Measurements from ENCODE around the gene PHACTR3. TPM values are rescaled to one million over a fixed set of nuclear protein-coding genes. Genes with fewer than 3 reads are reported as not detected.

The PHACTR3 gene
- total RNA-seq, 1 donor from 2014 or later = 2.1 TPM

GRCh38 chr20:59646487-59646886 is 42.1 kb downstream of the PHACTR3 start:
- Mint-ChIP-seq H3K4me1 (ENCODE audit: unreplicated experiment) (no peaks in the 10 kb centered on the region), H3K27ac (no peak overlapping the region), H3K27me3 (peaks cover 20% of the 10 kb centered on the region), H3K4me3 (no peak overlapping the region), H3K9me3 (peaks cover 11% of the 10 kb centered on the region), H3K36me3 (no peaks in the 10 kb centered on the region)
- no peak for TF ChIP-seq CTCF (conservative IDR thresholded peaks at IDR 0.05)
- DNase-seq (ENCODE audit: extremely low spot score, unreplicated experiment) = peak; percentile 49

DNA sequence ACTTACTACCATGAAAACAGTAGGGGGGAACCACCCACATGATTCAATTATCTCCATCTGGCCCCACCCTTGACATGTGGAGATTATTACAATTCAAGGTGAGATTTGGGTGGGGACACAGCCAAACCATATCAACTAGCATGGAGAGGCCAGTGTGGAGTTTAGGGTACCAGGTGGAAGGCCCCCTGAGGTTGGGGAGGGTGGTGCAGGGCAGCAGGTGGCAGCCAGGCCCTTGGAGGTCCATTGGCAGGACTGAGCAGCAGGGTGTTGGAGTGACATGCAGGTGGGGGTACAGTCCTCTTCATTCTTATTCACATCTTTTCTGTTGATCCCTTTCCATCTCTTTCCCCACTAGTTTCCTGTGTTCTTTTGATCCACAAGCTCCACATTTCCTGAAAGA is 42.9 kb downstream of the PHACTR3 start:
- Mint-ChIP-seq H3K9me3 (peaks cover 11% of the 10 kb centered on the region), H3K27ac (no peak overlapping the region), H3K4me1 (ENCODE audit: unreplicated experiment) (no peaks in the 10 kb centered on the region), H3K4me3 (no peak overlapping the region), H3K36me3 (no peaks in the 10 kb centered on the region), H3K27me3 (peaks cover 27% of the 10 kb centered on the region)
- TF ChIP-seq CTCF (conservative IDR thresholded peaks at IDR 0.05) = no peak
- peak; percentile 27 for DNase-seq (ENCODE audit: extremely low spot score, unreplicated experiment)

GRCh38 chr20:59648466-59649070 is 44.2 kb downstream of the PHACTR3 start:
- Mint-ChIP-seq H3K9me3 (peaks cover 11% of the 10 kb centered on the region), H3K4me1 (ENCODE audit: unreplicated experiment) (no peaks in the 10 kb centered on the region), H3K4me3 (no peak overlapping the region), H3K27ac (no peak overlapping the region), H3K27me3 (peaks cover 22% of the 10 kb centered on the region), H3K36me3 (no peaks in the 10 kb centered on the region)
- no peak for TF ChIP-seq CTCF (conservative IDR thresholded peaks at IDR 0.05)
- no peak for DNase-seq (ENCODE audit: extremely low spot score, unreplicated experiment)

DNA sequence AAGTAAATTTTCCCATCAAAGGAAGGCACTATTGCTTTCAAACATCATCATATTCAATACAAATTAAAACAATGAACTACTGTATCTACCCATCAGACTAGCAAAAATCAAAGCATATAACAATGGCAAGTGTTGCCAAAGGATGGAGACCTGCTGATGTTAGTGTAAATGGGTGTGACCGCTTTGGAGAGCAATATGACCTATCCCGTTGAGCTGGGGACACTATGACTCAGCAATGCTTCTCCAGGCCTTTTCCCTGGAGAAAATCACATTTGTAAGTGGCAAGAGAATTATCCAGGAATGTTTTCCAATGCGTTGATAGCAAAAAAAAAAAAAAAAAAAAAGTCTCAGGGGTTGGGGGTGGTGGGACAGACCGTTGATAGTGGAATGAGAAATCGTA is 46.1 kb downstream of the PHACTR3 start:
- no peak for TF ChIP-seq CTCF (conservative IDR thresholded peaks at IDR 0.05)
- Mint-ChIP-seq H3K27ac (no peak overlapping the region), H3K27me3 (peaks cover 26% of the 10 kb centered on the region), H3K4me3 (no peak overlapping the region), H3K36me3 (no peaks in the 10 kb centered on the region), H3K9me3 (peaks cover 11% of the 10 kb centered on the region), H3K4me1 (ENCODE audit: unreplicated experiment) (no peaks in the 10 kb centered on the region)
- DNase-seq (ENCODE audit: extremely low spot score, unreplicated experiment) = no peak

- Mint-ChIP-seq H3K4me1 (ENCODE audit: unreplicated experiment) (no peaks in the 10 kb centered on the region), H3K36me3 (no peaks in the 10 kb centered on the region), H3K4me3 (no peak overlapping the region), H3K9me3 (peaks cover 8% of the 10 kb centered on the region), H3K27me3 (peaks cover 30% of the 10 kb centered on the region), H3K27ac (no peak overlapping the region)
- TF ChIP-seq CTCF (conservative IDR thresholded peaks at IDR 0.05) = no peak
- no peak for DNase-seq (ENCODE audit: extremely low spot score, unreplicated experiment)
These were observed 48.0 kb downstream of the PHACTR3 start for GRCh38 chr20:59652381-59652780.

DNA sequence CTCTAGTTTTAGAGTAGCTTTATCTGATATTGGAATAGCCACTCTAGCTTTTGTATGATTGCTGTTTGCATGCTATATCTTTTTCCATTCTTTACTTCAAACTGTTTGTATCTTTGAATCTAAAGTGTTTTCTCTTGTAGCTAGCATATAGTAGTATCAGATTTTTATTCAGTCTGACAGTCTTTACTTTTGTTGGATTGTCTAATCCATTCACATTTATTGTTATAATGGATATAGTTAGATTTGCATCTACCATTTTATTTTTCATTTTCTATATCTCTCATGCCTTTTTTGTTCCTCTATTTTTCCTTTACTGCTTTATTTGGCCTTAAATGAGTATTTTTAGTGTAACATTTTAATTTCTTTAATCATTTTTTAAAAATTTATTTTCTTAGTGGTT is 52.1 kb downstream of the PHACTR3 start:
- no peak for DNase-seq (ENCODE audit: extremely low spot score, unreplicated experiment)
- Mint-ChIP-seq H3K27me3 (peaks cover 30% of the 10 kb centered on the region), H3K27ac (no peak overlapping the region), H3K4me1 (ENCODE audit: unreplicated experiment) (no peaks in the 10 kb centered on the region), H3K4me3 (no peak overlapping the region), H3K9me3 (peaks cover 10% of the 10 kb centered on the region), H3K36me3 (no peaks in the 10 kb centered on the region)
- TF ChIP-seq CTCF (conservative IDR thresholded peaks at IDR 0.05) = no peak
